GM19395 (cell line): ENCODE data around the gene CPD.
"Not testable (repeated sequence)": the region's sequence is repeated elsewhere in the genome, so short reads cannot be mapped to it uniquely, and the experiment has no call there.

ENCODE experiments used
- ATAC-seq: cut with Tn5 transposase; IDR thresholded peaks from one replicate; pipeline ENCODE4 v1.9.1; 2021; ENCODE audit warnings: mild to moderate bottlenecking, moderate library complexity; ENCODE audit not compliant: unreplicated experiment

CPD gene

DNA sequence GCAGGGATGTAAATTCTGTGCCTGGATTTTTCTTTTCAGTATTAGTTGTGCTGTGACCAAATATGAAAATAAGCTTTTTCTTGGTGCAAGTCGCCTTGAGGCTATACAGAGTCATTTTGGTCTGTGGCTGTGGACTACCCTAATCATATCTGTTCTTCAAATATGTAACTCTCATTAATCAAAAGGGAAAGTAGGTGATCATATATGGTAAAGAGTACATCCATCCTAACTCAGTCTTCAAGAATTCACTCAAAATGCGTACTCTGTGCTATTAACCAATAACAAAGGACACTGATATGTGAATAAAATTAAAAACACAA, 2.6 kb downstream of the CPD start:
- ATAC-seq = no peak

DNA sequence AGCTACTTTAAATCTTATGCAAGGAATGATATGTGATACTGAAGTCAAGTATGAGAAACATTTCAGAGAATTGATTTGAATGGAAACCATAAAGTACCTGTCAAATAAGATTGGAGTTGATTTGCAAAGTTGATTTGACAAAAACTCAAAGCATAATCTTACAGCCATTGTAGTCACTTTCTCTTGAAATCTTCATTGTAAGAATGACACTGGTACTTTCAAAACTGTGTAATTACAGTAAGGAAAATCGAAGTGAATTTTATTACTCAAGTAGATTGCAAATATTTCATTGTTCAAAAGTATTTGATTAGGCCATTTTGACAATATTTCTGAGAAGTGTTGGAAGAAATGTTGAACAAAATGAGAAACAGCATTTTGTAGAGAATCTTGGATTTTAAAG, 3.6 kb downstream of the CPD start:
- ATAC-seq = no peak

DNA sequence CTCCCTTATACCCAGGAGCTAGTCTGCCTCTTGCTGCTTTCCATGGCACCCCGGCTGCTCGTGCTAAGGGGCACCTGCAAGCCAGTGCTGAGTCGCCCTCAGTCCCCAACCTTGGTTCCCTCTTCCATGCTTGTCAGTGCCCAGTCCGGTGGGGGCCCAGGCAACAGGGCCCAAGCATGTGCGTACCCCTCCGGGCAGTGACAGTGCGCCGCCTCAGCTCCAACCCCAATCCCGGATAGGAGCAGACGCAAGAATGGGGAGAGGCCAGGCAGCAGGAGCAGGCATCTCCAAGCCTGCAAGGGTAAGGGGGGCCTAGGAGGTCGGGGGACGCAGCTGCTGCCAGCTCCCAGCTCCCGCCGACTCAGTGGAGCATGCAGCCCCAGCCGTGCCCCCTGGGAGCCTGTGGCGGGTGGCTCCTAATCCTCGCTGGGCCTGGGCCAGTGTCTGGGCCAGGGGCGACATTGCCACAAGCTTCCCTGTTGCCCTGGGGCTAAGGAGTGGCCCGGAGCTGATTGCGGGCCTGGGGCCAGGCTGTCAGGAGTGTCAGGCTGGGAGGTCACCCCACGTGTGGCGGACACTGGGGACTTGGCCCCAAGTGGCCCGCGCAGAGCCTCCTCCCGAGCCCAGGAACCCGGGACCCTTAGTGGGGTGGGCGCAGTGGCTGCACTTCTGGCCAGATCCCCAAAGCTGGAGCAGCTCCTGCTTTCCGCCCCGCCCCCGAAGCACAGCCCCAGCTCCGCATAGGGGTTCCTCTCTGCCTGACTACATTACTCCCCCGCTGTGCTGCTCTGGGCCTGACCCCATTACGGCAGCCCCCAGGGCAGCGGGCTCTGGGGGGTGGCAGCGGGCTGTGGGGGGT, 9.8 kb downstream of the CPD start:
- no peak for ATAC-seq

DNA sequence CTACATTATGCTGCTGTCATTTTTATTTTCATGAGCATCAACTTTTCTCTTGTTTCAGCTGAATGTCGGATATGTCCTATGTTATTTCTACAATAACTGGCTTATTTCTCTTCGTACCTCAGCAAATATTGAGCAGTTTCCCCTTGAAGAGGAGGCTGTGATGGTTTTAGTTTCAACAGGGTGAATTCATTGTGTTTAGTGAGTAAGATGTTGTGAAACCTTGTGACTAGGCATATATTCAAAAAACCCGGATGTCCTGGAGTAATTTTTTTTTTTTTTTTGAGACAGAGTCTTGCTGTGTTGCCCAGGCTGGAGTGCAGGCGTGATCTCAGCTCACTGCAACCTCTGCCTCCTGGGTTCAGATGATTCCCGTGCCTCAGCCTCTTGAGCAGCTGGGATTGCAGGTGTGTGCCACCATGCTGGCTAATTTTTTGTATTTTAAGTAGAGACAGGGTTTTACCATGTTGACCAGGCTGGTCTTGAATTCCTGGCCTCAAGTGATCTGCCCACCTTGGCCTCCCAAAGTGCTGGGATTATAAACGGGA, 11.1 kb downstream of the CPD start:
- ATAC-seq = no peak

DNA sequence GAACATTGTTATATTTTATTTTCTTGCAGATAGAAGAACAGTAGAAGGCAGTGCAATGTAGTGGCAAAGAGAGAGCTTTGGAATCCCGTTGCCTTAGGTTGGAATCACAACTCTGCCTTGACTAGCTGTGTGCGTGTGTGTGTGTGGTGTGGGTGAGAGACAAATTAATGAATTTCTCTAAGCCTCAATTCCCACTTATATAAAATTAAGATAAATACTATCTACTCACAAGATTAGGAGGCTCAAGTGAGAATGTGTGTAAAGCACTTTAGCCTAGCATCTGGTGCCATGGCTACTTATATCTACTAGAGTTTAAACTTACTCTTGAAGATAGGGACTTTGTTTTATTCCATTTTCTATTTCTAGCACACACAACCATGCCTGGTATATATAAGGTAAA, 12.8 kb downstream of the CPD start:
- ATAC-seq = no peak

DNA sequence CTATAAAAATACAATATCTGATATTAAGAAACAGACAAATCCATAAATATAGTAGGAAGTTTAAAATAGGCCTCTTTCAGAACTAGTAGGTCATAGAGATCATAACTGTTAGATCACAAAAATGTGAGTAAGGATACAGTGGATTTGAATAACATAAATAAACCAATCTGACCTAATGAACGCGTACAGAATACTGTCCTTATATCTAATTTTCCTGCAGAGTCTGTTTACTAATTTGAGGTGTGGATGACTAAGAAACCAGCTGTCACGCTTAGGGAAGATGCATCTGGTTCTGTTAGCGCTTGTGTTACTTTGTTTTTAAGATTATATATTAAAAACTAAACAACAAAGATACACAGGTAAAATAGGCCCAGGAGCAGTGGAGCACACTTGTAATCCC, 14.8 kb downstream of the CPD start:
- ATAC-seq = no peak

DNA sequence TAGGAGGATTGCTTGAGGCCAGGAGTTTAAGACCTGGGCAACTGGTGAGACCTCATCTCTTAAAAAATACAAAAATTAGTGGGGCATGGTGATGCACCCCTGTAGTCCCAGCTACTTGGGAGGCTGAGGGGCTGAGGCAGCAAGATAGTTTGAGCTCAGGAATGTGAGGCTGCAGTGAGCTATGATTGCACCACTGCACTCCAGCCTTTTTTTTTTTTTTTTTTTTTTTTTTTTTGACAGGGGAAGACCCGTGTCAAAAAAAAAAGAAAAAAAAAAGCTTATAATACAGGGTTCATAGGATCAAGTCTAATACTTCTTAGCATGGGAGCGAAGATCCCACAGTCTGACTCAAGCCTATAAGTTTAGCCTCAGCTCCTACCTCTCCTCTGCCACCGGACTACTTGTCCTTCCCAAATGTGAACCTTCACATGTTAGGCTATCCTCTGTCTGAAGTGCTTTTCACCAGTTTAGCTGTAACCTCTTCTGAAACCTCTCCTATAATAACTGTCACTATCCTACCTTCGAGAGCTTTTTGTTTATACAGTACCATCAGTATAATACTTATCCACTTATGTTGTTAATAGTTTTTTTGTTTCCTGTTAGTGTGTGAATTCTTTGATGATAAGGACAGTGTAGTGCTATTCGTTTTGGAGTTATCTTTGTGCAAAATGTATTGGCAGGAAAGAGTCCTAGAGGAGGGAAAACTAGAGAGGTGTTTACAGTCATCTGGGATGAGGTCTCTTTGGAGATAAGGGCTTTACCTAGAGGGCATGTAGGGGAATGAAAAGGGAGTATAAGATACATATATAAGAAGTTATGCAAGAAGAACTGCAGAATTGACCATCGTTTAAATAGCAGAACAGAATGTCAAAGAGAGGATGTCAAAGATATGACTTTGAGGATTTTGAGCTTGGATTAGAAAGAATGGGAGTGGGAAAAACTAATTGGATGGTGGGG, 15.5 kb downstream of the CPD start:
- no peak for ATAC-seq

DNA sequence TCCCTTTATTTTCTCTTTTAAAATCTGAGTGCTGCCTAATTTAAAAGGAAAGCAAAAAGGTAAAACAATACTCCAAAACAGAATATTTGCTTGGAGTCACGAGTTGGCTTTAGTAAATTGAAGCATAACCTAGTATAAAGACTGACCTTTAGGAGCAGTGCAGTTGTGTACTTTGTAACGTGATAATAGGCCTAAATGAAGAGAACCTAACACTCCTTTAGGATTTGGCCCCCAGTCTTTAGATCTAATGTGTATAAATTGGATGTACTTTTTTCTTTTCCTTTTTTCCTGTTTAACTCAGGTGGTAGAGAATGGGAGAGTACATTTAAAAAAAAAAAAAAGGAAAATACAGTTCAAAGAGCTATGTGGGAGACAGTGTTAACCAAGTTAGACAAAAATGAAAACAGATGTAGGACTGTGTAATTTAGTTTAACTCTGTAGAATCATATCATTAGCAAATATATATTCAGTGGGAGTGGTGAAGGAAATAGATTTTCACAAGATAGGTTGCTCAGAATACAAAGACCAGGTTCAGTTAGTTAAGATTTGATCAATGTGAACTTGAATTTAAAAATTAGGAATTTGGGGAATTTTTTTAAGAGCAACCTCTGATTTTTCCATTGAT, 16.8 kb downstream of the CPD start:
- ATAC-seq = no peak

DNA sequence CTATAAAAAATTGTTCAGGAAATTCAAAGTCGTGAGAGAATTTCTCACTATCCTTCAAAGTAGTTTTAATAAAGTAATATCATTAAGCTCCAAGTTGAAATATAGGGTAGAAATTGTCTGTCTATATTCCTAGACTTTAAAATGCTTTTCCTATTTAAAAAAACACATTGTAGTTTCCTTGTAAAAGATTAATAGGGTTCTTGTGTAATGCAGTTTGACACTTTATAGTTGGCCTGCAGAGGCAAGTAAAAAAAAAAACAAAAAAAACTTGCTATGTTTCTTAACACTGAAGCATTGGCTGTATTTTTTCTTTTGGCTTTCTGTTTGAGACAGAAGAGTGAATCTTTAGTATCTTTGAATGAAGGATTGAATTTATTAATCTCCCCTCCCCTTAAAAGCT, 17.4 kb downstream of the CPD start:
- no peak for ATAC-seq

DNA sequence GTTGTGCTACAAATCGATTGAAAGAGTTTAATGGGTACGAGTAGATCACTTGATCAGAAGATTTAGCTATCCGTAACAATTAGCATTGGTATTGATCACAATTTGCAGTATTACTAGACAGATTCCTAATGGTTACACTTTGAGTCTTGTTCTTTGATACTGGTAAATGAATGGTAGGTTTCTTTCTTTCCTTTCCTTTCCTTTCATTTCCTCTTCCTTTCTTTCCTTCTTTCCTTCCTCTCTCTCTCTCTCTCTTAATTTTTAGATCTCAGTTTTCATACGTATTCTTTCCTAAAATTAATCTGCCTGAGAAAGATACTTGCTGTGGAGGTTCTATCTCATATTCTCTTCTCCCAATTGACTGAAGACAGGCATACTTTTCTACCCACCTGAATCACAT, 17.9 kb downstream of the CPD start:
- no peak for ATAC-seq

DNA sequence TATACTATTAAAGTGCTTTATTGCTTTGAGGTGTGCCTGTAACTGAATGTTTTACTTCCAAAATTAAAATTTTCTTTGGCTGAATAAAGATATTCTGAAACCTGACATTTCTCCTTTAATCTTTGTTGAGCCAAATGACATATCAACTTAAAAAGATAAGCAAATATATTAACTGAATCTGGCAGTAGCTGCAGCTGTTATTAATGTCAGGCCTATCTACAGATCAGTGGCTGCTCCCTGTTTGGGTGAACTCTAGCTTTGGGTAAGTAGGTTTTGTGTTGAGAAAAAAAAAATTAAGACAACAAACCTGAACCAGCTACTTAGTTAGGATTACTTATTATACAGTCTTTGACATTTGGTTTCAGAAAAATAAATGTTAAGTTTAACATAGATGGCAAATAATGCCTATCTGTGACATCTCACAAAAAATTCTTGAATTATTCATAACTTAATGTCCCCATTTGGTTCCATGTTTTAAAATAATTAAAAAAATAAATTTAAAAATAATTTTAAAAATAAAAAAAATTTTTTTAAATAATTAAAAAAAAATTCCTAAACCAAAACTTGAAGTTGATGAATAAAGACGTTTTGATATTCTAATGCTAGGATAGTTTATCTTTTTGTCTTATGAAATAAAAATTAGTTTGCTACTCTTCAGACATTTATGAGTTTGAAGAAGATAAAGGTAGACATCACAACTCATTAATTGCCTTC, 19.8 kb downstream of the CPD start:
- ATAC-seq = no peak

DNA sequence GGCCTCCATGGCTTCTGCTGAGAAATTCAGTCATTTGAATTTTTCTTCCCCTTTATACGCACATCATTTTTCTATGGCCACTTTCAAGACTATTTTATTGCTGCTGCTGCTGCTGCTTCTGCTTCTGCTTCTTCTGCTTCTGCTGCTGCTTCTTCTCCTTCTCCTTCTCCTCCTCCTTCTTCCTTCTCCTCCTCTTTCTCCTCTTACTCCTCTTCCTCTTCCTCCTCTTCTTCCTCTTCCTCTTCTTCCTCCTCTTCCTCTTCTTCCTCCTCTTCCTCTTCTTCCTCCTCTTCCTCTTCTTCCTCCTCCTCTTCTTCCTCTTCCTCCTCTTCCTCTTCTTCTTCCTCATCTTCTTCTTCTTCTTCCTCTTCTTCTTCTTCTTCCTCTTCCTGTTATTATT, 22.4 kb downstream of the CPD start:
- ATAC-seq = no peak

DNA sequence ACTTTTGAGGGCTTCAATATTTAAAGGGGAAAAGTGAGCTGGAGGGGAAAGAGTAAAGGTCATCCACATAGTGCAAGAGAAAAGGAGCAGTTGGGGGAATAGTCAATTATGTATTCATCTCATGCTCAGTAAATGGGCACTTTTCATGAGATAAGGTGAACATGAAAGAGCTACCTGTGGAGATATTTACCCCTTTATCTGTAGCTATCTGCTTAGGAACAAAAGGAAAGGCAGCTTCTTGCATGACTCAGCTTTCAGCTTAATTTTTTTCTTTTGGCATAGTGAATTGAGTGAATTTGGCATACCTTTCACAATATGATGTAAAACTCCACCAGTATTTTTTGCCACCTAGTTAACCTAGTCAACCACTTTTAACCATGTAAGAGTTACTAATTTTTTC, 26.4 kb downstream of the CPD start:
- no peak for ATAC-seq

DNA sequence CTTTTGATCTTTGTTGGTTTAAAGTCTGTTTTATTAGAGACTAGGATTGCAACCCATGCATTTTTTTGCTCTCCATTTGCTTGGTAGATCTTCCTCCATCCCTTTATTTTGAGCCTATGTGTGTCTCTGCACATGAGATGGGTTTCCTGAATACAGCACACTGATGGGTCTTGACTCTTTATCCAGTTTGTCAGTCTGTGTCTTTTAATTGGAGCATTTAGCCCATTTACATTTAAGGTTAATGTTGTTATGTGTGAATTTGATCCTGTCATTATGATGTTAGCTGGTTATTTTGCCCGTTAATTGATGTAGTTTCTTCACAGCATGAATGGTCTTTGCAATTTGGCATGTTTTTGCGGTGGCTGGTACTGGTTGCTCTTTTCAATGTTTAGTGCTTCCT, 31.9 kb downstream of the CPD start:
- ATAC-seq = not testable (repeated sequence)

DNA sequence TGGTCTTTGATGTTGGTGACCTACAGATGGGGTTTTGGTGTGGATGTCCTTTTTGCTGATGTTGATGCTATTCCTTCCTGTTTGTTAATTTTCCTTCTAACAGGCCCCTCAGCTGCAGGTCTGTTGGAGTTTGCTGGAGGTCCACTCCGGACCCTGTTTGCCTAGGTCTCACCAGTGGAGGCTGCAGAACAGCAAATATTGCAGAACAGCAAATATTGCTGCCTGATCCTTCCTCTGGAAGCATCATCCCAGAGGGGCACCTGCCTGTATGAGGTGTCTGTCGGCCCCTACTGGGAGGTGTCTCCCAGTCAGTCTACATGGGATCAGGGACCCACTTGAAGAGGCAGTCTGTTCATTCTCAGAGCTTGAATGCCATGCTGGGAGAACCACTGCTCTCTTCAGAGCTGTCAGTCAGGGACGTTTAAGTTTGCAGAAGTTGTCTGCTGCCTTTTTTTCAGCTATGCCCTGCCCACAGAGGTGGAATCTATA, 33.3 kb downstream of the CPD start:
- ATAC-seq = not testable (repeated sequence)

DNA sequence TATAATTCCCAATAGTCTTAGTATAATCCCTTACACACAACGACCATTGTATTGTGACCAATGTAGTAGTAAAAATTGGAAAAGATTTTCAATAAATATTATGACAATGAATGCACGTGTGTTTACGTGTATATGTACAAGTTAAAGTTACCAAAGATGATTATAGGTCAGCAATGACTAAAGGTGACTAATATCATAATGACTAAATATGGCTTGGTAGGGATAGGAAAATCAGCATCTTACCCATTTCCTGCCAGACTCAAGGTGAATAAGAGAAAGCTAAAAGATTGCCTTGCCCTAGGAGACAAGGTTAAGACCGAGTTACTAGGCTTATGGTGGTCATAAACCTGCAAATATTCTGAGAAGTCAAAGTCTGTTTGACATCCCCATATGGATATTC, 34.4 kb downstream of the CPD start:
- ATAC-seq = no peak

DNA sequence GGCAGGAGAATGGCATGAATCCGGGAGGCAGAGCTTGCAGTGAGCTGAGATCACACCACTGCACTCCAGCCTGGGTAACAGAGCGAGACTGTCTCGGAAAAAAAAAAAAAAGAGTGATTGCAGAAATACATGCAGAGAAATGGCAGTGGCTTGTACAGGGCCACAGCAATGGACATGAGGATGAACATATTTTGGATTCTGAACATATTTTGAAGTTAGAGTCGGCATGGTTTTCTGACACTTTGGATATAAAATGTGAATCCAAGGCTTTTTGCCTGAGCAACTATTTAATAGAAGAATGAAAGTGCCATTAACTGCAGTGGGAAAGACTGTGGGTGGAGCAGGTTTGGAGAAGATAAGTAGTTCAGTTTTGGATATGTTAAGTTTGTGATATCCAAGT, 35.8 kb downstream of the CPD start:
- ATAC-seq = no peak

DNA sequence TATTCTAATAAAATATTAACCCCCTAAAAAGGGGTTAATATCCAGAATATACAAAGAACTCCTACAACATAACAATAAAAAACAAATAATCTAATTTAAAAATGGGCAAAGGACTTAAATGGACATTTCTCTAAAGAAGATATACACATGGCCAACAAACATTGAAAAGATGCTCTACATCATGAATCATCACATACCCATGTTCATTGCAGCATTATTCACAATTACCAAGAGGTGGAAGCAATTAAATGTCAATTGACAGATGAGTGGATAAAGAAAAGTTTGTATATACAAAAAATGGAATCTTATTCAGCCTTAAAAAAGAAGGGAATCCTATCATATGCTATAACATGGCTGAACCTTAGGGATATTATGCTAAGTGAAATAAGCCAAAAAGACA, 36.8 kb downstream of the CPD start:
- no peak for ATAC-seq

DNA sequence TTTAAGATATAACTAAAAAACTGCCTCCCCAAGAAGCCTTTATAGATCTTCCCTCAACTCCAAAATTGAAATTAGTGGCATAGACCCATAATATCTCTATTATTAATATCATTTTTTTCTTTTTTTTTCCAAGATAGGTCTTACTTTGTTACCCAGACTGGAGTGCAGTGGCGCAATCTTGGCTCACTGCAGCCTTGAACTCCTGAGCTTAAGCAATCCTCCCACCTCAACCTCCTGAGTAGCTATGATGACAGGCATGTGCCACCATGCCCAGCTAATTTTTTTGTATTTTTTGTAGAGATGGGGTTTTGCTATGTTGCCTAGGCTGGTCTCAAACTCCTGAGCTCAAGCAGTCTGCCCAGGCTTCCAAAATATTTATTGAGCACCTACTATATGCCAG, 39.3 kb downstream of the CPD start:
- ATAC-seq = not testable (repeated sequence)

DNA sequence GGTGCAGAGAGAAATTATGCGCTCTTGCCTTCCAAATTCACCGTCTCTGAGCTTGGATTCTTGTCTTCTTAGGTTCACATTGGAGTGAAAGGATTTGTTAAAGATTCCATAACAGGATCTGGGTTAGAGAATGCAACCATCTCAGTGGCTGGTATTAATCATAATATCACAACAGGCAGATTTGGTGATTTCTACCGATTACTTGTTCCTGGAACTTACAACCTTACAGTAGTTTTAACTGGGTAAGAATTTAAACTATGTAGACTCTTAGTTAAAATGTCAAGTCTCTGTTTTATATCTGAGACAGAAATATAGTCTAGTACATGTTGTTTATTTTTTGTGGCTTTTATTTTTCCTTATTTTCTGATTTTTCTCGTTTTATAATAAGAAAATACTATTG, 42.9 kb downstream of the CPD start:
- no peak for ATAC-seq

DNA sequence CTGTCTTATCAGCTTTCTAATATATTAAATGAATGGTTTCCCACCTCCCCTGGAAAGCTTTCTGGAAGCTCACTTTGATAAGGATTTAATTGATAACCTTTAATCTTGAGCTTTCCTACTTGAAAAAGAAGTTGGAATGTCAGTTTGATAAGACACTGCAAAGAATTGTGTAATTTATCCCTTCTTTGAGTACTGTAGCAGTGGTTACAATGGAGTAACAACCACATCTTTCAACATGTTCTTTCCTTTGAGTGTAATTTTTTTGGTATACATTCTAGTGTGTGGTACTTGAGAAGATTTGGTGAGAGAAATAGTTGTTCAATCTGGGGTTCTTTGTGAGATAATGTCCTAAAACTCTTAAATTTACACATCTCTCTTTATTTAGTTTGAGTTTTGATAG, 43.4 kb downstream of the CPD start:
- ATAC-seq = no peak
